Breast epithelium (tissue), 3 donors: Measurements from ENCODE around the gene CADM1.

Experiments used
- POLR2A ChIP-seq: fragments of 450-650 bp; IDR thresholded peaks from one replicate; pipeline ENCODE4 v1.6.1; 2016; ENCODE audit warnings: antibody characterized with exemption, mild to moderate bottlenecking, moderate library complexity
- POLR2AphosphoS5 ChIP-seq, 3 donors: sonication (generic); formaldehyde crosslinking; IDR thresholded peaks; one replicate each; pipeline ENCODE4 v1.6.1; 2017; ENCODE audit warnings: antibody characterized with exemption in 3 of 3
- TF ChIP-seq, protein P1 (sequence below), 3 donors: fragments of 450-650 bp; IDR thresholded peaks; one replicate each; pipeline ENCODE4 v1.5.1; 2016 to 2017; ENCODE audit warnings: antibody characterized with exemption in 3 of 3, mild to moderate bottlenecking in 3 of 3, moderate library complexity in 3 of 3

DNA sequence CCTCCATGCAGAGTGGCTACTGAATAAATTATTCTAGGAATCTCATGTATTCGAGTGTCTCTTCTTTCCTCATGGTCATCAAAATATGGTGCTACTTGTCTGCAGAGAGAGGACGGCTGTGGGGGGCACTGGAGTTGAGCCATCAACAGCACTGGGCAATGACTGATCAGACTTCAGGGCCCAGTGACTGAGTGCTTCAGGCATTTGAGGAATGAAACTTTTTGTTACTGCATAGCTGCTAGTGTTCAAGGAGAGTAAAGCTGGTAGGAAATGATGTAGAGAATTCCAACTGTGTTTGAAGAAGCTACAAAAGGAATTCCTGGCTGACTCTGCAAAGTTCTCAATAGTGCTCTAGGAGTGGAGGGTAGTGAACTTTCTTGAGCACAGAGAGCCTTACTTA lies 277.7 kb downstream of the CADM1 start:
- TF ChIP-seq POLR2A (no peak), POLR2AphosphoS5 (IDR thresholded peaks at IDR 0.05) (no peak)
- TF ChIP-seq, protein P1, sequence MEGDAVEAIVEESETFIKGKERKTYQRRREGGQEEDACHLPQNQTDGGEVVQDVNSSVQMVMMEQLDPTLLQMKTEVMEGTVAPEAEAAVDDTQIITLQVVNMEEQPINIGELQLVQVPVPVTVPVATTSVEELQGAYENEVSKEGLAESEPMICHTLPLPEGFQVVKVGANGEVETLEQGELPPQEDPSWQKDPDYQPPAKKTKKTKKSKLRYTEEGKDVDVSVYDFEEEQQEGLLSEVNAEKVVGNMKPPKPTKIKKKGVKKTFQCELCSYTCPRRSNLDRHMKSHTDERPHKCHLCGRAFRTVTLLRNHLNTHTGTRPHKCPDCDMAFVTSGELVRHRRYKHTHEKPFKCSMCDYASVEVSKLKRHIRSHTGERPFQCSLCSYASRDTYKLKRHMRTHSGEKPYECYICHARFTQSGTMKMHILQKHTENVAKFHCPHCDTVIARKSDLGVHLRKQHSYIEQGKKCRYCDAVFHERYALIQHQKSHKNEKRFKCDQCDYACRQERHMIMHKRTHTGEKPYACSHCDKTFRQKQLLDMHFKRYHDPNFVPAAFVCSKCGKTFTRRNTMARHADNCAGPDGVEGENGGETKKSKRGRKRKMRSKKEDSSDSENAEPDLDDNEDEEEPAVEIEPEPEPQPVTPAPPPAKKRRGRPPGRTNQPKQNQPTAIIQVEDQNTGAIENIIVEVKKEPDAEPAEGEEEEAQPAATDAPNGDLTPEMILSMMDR (IDR thresholded peaks at IDR 0.05), result no peak
